ENCODE results near the gene CD72.

The CD72 gene

GRCh38 chr9:35658137-35658967, 40.1 kb upstream of the CD72 start, which contains the start of gene CCDC107 (continued):
- TF ChIP-seq BCL11A (tag by site-specific recombination; IDR thresholded peaks at IDR 0.05; ENCODE audit: low read depth) (no peak), ZNF48 (tag by site-specific recombination; IDR thresholded peaks at IDR 0.05) (no peak), SP3 (tag by site-specific recombination; IDR thresholded peaks at IDR 0.05) (no peak), ZNF768 (tag by site-specific recombination; IDR thresholded peaks at IDR 0.05) (no peak), ZNF274 (IDR thresholded peaks at IDR 0.05; ENCODE audit: low read length) (no peak), ZNF274 (tag by site-specific recombination; IDR thresholded peaks at IDR 0.05; ENCODE audit: borderline replicate concordance) (no peak), ZNF423 (tag by site-specific recombination; IDR thresholded peaks at IDR 0.05) (0 out of 2 replicates have a peak, but pooled peaks have one; percentile 15), ZBTB10 (tag by site-specific recombination; IDR thresholded peaks at IDR 0.05) (peak; percentile 77), ZNF2 (tag by site-specific recombination; IDR thresholded peaks at IDR 0.05) (peak; percentile 79), EGR2 (tag by site-specific recombination; IDR thresholded peaks at IDR 0.05; ENCODE audit: low read depth) (no peak), ZFP41 (tag by site-specific recombination; IDR thresholded peaks at IDR 0.05; ENCODE audit: borderline replicate concordance) (no peak), ZNF132 (tag by site-specific recombination; IDR thresholded peaks at IDR 0.05; ENCODE audit: borderline replicate concordance) (no peak), REST (tag by site-specific recombination; IDR thresholded peaks at IDR 0.05) (peak; percentile 90), PATZ1 (tag by site-specific recombination; IDR thresholded peaks at IDR 0.05) (peak; percentile 78), GLI4 (tag by site-specific recombination; IDR thresholded peaks at IDR 0.05) (no peak), ZNF843 (tag by site-specific recombination; IDR thresholded peaks at IDR 0.05) (no peak), REPIN1 (tag by site-specific recombination; IDR thresholded peaks at IDR 0.05; ENCODE audit: low read depth) (no peak), ZNF239 (tag by site-specific recombination; IDR thresholded peaks at IDR 0.05) (0 out of 2 replicates have a peak, but pooled peaks have one; percentile 20), ZNF660 (tag by site-specific recombination; IDR thresholded peaks at IDR 0.05) (peak; percentile 43; the same call in 1 of the 2 replicates), ZNF596 (tag by site-specific recombination; IDR thresholded peaks at IDR 0.05) (no peak), ATF2 (tag by site-specific recombination; IDR thresholded peaks at IDR 0.05; ENCODE audit: low read depth) (no peak), ZSCAN30 (tag by site-specific recombination; IDR thresholded peaks at IDR 0.05) (peak; percentile 69), ZNF354C (tag by site-specific recombination; IDR thresholded peaks at IDR 0.05; ENCODE audit: borderline replicate concordance, low read depth) (no peak), ZBTB20 (tag by site-specific recombination; IDR thresholded peaks at IDR 0.05) (peak; percentile 93), HIC1 (tag by site-specific recombination; IDR thresholded peaks at IDR 0.05) (peak; percentile 61)

Measured in HEK293 (cell line).